ENCODE measurements around the gene AGER. TPM values are rescaled to one million over a fixed set of nuclear protein-coding genes. Genes with fewer than 3 reads are reported as not detected.

The AGER gene
- total and polyA plus RNA-seq, 9 of the 15 experiments (the other 6 are each of a cell fraction or from before 2014, with no cell fraction given), result 1.2 to 11.5 (median 4.1) TPM

GRCh38 chr6:32152769-32153563 is 31.1 kb downstream of the AGER start (continued):
- no peak for TF ChIP-seq ZNF318 (IDR thresholded peaks at IDR 0.05; ENCODE audit: borderline replicate concordance in 1 of 2, low read depth in 1 of 2)
- no peak for TF ChIP-seq E2F3 (CRISPR knock-in tag; IDR thresholded peaks at IDR 0.05)
- no peak for TF ChIP-seq NR4A1 (CRISPR knock-in tag; IDR thresholded peaks at IDR 0.05)
- TF ChIP-seq NR4A1 (tag; IDR thresholded peaks at IDR 0.05), result no peak
- TF ChIP-seq ZBTB9 (CRISPR knock-in tag; IDR thresholded peaks at IDR 0.05), result no peak
- TF ChIP-seq ID3 (CRISPR knock-in tag; IDR thresholded peaks at IDR 0.05), result no peak
- TF ChIP-seq ID3 (tag; IDR thresholded peaks at IDR 0.05), result 0 out of 2 replicates have a peak, but pooled peaks have one; percentile 18
- TF ChIP-seq ZNF644 (tag; IDR thresholded peaks at IDR 0.05; ENCODE audit: low read depth), result 0 out of 2 replicates have a peak, but pooled peaks have one; percentile 67
- TF ChIP-seq ZNF121 (CRISPR knock-in tag; conservative IDR thresholded peaks at IDR 0.05), result no peak
- 0 out of 2 replicates have a peak, but pooled peaks have one; percentile 20 for TF ChIP-seq CREM (IDR thresholded peaks at IDR 0.05; ENCODE audit: low read depth)
- no peak for TF ChIP-seq NFIC (IDR thresholded peaks at IDR 0.05)
- no peak for TF ChIP-seq NFXL1 (CRISPR knock-in tag; IDR thresholded peaks at IDR 0.05)
- TF ChIP-seq CBFB (CRISPR knock-in tag; IDR thresholded peaks at IDR 0.05), result no peak
- TF ChIP-seq MYC (IDR thresholded peaks at IDR 0.05; ENCODE audit: low read depth, low read length), result 0 out of 2 replicates have a peak, but pooled peaks have one; percentile 6
- no peak for TF ChIP-seq MYC (CRISPR knock-in tag; IDR thresholded peaks at IDR 0.05; ENCODE audit: borderline replicate concordance, low read depth)
- no peak for TF ChIP-seq FUS (optimal IDR thresholded peaks at IDR 0.05; ENCODE audit: low read depth, low read length)
- no peak for TF ChIP-seq THAP7 (CRISPR knock-in tag; IDR thresholded peaks at IDR 0.05)
- TF ChIP-seq ESRRA (IDR thresholded peaks at IDR 0.05; ENCODE audit: borderline replicate concordance, low read depth), result peak; percentile 16; the same call in 1 of the 2 replicates
